NCI-H345 (cell line): ENCODE data around the gene ELP4.

Source experiments
- DNase-seq: peaks from one replicate; lab custom pipeline; 2025; lab: John Stamatoyannopoulos, UW

ELP4 gene

DNA sequence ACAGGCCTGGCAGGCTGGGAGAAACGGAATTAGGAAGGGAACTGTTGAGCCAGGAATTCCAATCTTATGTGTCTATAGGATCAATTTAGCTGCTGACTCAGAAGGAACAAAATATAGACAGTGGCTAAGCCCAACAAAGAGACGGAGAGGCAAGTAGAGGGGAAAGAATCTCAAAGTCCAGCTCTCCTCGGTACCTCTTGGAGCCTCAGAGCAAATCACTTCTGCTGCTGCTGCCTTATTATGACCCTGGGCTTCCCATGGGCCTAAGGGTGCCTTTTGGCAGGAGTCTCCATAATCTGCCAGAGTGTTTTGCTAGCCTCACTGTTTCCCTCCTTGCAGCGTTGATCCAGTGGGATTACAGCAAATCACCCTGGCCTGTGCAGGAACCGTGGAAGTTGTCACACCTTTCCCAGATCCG is 269.8 kb downstream of the ELP4 start:
- DNase-seq: no peak

DNA sequence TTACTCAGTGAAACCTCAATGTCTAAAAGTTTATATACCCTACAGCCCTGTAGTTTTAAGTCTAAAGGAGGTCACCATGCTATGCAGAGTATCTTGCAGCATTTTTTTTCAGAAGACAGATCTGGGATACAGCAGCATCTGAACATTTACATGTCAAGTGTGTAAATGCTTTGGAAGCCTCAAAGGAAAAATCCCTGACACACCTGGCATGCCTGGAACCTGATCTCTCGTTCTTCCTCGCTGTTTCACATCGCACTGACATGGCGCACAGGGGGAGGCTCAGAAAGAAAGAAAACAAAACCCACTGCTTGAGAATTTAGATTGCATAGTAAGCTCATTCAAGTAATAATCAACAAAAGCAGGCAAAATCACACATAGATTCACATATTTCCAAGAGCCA is 270.5 kb downstream of the ELP4 start:
- no peak for DNase-seq

DNA sequence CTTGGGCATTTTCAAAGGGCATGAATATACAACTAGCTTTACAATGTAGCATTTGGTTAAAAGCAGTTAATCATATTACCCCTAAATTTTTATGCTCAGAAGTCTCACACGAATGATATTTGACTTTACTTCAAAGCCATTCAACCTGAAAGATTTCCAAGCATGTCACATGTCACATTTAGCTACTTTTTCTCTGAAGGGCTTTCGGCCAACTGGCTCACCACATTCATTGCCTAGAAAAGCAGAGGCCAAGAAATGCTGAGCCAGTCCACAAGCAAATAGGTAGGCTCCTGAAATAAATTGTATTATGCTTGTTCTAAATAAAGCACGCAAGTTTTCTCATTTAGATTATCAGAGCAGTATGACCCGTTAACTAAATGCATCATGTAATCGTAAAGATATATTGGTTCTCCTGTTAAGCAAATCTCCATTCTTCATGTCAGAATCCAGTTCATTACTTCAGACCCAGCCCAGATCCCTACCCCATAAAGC is 271.0 kb downstream of the ELP4 start:
- no peak for DNase-seq

DNA sequence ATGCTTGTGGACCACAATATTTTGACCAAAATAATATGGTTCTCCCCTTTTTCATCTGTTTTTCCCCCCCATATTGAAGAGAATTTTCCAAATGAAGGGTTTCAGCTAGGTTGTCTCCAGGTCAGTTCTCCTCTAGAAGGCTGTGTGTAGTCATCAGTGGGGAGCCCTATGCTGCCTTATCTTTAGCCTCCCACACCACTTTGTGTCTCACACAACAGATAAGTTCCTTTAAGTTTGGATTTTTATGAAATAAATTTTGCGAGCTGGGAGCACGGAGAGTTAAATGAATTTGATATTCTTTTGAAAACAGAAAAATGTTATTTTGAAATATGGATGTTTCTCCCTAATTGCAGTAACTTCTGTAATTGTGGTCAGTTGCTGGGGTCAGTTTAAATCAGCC is 272.7 kb downstream of the ELP4 start:
- DNase-seq: no peak

DNA sequence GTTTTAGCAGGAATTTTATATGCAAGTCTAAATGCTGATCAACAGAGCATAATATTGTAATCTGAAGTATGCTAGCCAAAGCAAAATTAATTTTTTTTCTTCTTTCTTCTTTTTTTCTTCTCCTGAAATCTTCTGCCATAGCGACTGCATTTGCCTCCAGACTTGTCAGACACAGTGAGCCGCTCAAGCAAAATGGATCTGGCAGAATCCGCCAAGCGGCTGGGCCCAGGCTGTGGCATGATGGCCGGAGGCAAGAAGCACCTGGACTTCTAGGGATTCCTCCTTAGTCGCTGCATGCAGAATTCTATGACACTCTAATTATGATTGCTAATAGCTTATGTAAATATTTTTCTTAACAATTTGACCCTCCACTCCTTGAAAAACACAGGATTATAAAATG is 273.7 kb downstream of the ELP4 start:
- no peak for DNase-seq

DNA sequence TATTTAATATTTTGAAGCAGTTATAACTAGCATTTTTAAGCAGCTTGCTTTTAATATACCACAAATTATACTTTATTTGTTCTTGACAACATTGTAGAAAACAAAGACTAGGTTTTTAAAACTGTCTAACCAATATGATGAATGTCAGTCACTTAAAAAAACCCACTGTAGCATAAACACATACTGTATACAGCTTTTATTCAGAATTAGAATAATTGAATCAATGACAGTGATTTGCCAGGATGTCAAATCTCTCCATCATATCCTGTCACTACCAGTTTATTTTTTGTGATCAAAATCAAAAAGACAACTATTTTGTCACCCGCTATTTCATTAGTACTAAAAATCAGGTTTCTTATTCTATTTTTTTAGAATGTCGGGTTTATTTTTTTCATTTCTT is 275.0 kb downstream of the ELP4 start:
- no peak for DNase-seq

DNA sequence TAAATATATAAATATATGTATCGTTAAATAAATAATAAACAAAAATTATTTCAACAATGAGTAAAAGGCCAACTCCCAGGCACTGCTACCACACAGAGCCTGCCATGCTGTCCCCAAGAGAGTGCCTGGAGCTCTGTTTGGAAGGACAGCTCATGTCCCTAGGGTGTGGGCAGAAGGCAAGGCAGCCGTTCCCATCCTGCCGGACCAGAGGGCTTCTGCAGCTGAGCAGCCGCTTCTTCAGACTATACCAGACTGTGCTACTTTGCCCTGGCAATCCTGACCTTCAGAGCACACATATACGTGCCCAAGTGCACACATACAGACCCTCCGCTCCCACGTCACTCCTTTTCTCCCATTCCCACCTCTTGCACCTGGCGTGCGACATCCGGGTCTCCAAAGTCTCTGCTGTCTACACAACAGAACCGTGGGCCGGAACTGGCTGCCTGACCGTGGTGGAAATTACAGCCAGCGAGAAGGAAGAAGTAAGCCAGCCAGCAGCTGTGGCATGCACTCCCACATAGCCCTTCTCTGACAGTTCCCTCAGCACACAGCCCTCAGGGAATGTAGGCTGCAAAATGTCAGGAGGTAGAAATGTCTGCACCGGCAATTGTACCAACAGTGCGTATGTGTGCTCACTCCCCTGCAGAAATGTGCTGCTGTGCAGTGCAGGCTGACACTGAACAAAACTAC is 277.6 kb downstream of the ELP4 start:
- DNase-seq: no peak

DNA sequence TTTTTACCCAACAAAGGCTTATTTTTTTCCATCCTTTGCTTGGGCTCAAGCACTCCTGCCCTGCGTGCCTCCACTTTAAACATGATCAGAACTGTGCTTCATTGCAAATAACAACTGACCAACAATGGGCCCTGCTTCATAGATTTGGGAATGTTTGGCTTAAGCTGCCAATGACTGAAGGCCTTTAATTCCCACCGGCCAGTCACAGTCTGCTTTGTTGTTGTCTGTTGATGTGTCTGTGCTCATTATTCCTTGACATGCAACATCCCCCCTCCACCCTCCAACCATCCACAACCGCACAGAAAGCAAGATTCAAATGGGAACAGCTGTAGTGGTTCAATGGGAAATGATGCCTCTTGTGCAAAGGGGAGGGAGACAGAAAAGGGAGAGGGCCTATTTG is 278.5 kb downstream of the ELP4 start:
- no peak for DNase-seq

DNA sequence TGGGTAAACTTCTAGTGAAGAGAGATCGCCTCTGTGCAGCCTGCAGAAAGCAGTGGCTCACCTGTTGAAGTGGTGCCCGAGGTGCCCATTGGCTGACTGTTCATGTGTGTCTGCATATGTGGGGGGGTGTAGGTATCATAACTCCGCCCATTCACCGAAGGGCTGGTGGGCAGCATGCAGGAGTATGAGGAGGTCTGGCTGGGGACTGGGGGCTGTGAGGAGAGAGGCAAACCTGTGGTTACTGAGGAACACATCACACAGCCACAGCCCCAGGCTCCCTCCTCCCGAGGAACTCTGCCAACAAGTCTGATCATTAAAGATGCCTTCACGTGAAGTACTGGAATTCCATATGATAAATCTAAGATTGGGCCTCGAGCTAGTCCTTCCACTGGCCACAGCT is 281.1 kb downstream of the ELP4 start:
- no peak for DNase-seq

DNA sequence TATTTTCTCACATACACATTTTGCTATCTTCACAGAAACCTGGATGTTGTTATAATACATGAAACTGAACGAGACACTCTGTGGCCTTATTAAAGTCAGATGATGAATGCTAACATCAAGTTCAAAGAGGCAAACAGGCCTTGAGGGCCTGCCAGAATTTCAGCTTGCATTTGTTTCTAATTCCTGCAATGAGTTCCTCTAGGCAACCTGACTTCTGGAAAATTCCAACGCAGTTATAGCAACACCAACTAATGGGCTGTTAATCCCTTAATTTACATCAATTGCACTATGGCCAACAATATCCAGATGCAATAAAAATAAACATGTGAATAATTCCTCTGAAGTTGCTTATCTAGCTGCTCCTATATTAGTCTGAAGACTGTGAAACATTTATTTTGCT is 282.5 kb downstream of the ELP4 start:
- DNase-seq: no peak

DNA sequence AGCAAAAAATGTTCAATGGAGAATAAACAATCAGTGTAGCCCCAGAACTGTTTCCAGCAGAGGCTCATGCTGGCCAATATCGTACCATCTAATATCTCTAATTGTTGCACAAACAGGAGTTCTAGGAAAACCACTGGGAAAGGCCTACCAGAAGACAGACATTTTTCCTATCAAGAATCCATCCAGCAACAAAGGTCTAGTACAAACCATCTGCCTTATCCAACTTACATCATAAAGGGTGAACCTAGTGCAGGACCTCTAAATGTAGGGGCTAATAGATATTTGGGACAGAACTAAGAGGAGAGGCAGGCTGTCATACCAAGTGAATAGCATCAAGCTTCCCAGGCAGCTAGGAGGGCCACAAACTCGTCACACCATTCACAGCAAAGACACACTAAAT is 282.9 kb downstream of the ELP4 start:
- DNase-seq: no peak

DNA sequence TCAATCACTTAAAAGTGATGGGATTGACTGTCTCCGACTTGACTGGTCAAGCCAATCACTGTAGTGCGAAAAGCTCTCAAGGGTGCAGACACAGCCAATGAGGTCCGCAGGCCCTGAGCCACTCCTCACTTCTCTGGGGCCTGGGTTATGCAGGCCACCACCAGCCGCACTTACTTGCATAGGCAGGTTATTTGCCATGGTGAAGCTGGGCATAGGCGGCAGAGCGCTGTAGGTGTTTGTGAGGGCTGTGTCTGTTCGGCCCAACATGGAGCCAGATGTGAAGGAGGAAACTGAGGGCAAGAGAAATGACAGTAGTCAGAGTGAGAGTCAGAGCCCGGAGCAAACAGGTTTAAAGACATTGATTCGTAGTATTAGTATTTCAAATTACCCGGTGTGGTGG is 283.7 kb downstream of the ELP4 start:
- no peak for DNase-seq

DNA sequence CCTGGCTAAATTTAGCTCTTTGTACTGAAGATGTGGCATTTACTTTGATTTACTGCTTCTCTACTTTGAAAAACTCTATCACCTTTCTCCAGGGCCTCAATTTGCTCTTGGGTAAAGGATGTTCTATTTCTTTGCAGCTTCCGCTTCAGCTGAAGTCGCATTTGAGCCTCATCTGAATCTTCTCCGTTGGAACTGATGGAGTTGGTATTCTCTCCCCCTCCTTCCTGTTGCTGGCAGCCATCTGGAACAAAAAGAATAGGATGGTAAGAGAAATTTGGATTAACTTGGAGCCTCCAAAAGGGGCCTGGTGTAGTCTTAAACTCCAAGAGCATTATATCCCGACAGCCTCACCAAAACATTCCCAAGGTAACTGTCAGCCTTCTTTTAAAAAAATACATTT is 285.0 kb downstream of the ELP4 start:
- DNase-seq: no peak

DNA sequence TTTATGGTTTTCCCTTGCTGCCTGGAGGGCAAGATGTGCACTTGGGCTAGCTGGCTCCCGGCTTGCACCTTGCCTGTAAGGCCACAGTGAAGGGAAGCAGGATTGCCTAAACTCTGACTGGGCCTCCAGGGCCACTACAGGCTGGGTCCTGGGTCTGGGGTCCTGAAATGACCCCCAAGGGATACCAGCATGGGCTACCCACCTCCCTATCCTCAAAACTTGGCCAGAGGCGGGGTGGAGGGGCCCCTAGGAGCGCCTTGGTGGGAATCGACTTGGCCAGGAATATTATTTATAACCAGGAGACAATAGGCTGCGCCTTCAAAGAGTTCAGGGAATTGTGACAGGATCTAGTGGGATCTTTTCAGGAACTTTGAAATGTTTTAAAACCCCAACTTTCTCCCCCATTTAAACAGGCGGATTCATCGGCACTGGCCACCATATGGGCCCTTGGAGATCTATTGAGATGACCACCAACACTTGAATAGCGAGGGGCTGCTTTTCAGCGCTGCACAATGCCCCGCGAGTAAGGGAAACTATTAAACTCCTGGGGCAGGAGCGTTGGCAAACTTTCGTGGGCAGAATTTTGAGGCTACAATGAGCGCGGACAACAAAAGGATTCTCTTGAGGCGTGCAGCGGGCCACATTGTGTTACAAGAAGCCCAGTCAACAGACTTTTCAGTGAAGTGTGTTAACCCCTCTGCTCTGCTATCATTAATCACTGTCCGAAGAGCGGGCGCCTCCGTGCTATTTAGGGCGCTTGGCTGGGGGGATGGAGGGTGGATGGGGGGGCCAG is 286.3 kb downstream of the ELP4 start:
- DNase-seq: no peak

DNA sequence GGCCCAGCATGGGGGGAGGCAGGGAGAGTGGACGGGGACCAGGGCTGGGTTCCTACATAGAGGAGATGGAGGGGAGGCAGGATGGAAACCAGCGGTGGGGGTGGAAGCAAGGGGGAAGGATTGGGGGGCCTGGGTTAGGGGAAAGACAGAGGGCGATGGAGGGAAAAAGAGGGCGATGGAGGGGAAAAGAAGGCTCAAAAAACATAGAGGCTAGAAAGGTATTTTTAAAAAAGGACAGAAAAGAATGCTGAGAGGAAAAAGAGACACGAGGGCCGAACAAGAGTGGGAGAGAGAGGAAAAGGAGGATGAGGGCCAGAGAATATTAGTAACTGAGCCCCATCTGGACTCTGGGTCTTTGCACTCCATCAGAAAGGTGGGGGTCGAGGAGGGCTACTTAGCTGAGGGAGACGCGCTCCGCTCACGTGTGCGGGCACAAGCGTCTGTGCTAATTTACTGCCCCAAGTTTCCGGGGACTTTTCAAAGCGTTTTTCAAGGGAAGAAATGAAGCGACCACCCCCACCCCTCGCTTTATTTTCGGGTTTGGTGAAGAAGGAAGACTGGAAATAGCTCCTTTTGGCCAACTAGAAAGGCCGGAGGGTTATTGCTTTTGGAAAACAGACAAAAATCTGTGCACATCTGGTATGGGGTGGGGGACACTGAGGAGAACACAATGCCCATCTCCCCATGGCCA is 287.1 kb downstream of the ELP4 start:
- no peak for DNase-seq

DNA sequence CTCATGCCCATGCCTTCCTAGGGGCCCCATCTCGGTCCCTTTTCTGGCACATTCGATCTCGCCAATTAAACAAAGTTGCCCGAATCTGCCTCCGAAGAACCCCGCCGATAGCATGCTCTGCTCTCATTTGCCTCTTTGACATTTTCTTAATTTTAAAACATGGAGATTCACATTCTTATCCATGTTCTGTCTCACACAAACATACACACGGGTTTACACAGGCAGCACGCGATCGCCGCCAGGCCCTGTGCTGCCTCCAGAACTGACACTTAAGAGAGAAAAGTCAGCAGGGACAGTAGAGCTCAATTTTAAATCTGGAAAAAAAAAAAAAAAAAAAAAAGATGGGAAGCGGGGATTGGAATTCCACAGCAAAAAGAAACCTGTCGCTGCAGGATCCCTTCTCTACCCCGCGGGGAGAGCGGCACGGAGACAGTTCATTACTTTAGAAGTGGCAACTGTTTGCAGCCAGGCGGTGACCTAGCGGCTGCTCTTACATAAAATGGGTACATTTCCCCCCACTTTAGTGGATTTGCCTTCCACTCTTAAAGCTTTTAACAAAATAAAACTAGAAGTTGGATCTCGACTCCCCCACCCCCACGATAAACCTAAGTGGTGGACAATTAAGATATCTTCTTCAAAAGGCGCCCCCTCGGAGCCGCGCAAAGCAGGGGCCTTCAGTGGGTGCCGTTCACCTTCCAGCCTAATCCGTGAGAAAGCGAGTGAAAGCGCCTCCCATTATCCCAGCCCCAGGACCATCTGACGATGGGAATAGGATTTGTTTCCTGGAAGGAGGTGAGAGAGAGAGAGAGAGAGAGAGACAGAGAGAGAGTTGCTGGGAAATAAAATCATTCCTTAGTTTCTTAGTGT is 287.9 kb downstream of the ELP4 start:
- DNase-seq: no peak

DNA sequence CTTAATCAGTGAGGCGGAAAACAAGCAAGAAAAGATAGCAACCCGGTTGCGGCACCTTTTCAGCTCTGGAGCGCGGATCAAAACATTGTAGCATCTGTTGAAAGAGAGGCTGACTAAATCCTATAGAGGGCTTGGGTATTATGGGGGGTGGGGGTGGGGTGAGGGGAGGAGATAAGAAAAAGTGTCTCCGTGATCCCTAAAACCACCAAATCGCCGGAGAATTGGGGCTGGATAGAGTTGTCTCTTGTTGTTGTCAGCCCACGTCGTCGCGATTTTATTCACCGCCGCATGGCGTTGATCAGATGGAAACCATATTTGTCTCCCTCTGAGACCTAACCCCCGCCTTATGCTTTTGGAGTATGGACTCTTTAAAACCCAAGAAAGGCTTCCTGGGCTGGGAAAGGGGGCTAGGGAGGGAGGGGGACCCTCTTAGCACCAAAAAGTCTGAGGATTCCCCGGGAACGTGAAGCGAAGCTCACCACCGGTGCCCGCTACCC is 288.5 kb downstream of the ELP4 start:
- DNase-seq: no peak

DNA sequence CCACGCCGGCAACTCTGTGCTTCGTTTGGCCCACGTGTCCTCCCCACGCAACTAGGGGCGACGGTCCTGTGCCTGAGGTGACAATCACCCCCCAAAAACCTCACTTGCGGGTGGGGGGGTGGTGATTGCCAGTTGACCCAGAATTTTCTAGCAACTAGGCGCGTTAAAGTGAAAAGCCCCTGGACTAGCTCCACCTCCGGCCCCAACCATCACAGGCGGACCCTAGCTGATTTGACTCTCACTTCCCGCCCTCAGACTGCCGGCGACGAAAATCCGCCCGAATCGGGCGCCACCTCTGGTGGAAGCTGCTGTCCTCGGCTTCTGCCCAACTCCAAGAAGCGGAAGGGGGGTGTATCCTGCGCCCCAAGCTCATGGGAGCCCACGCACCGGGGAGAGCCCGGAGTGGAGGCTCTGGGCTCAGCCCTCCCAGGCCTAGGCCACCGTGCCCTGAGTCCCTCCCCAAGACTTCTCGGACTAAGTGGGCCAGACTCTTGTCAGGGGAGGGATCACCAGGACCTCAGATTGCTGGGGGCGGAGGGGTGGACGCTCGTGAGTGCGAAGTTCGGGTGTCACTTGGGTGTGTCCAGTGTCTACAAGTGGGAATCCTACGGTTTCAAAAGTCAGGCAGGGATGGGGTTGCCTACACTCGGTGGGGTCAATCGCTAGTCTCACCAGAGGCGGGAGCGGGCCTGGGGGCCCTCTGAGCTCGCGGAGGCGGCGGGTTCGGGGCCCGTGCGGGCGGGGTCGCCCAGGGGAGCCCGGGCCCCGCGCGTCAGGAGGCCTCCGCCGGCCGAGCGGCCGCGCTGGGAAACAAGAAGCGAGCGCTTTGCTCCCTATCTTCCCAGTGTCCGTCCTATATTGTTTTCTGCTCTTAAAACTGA is 289.2 kb downstream of the ELP4 start:
- no peak for DNase-seq

DNA sequence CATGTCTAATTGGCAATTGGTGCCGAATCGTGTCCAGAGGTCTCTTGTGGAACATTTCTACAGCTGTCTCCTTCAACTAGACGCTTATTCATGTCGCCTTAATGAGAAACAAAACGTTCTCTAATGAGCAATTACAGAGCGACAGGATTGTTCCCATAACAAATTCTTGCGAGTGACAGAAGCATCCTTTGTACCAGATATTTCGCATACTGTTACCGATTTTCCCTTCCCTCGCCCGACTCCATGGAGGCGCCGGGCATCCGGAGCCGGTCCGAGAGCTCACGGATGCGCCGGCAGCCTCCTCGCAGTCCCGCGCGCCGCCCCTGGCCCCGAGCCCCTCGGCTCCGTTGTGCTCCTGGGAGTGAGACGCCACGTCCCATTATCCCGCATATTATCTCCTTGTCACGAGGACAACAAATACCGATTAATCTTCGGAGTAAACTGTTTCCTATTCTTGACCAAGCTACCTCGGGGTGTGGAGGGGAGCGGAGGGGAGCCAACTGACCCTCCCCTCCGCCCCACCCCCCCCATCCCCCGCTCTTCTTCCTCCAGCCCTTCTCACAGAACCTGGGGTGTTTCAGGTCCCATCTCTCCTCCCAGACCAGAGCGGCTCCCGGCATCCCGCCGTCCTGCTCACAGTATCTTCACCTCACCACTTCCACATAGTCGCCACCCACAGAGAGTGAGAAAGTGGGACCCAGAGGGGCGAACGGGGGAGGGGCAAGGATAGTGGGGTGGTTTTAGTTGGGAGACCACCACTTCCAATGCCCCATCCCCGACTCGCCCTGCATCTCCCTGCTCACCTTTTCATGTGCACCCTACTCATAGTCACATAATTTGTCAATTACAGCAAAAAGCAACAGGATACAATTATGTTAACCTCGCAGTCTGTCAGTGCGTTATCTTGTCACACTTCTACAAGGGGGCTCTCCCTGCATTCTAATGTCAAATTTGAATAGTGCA is 290.1 kb downstream of the ELP4 start:
- DNase-seq: no peak
